Omental fat pad (tissue), 4 donors: ENCODE results near the gene KEAP1. TPM values are rescaled to one million over a fixed set of nuclear protein-coding genes. Genes with fewer than 3 reads are reported as not detected.

ENCODE experiments used
- ATAC-seq: fragments of 150-250 bp; one replicate; pipeline ENCODE4 v1.9.1; 2016; ENCODE audit warnings: mild to moderate bottlenecking, moderate library complexity; ENCODE audit not compliant: low FRiP score
- DNase-seq: peaks from one replicate; pipeline ENCODE4 v3.0.0-alpha.2; 2019; ENCODE audit warnings: low spot score
- total RNA-seq, 4 donors: library from RNA; depleted of rRNA; stranded (reverse); fragments of >200 nt; gene quantifications; one replicate each; pipeline ENCODE4 v1.1.0, GENCODE V29; 2016
- TF ChIP-seq, protein P1 (sequence below), 3 donors: fragments of 450-650 bp; IDR thresholded peaks; one replicate each; pipeline ENCODE4 v1.5.1; 2016 to 2017; ENCODE audit warnings: antibody characterized with exemption in 3 of 3, mild to moderate bottlenecking in 3 of 3, moderate library complexity in 2 of 3

KEAP1 gene
- total RNA-seq, 4 donors from 2014 or later, result 53.2 to 65.6 (median 59.3) TPM

DNA sequence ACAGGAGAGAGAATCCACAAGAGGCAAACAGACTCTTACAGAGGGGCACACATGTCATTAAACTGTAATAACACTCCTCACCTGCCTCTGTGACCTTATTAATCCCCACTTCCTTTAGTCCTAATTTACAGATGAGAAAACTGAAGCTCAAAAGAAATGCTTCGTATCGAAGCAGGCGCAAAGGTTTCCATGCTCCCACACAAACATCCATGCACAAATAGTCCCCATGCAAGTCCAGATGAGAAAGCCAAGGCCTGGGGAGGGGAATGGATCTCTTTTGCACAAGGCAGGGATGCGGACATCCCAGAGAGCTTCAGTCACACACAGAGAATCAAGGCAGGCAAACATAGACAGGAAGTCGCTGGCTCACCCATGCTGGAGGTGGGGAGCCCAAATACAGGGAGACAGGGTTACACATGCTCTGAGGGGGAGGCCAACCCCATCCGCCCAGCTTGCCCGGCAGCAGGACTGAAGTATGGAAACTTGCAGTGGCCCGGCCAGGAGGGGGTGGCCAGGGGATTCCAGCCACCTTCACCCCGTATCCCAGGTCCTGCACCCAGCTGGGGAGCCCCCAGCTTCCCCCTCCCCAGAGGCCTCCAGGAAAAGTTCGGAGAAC is 13.6 kb upstream of the KEAP1 start:
- DNase-seq (no peak), ATAC-seq (no peak)
- TF ChIP-seq, protein P1, sequence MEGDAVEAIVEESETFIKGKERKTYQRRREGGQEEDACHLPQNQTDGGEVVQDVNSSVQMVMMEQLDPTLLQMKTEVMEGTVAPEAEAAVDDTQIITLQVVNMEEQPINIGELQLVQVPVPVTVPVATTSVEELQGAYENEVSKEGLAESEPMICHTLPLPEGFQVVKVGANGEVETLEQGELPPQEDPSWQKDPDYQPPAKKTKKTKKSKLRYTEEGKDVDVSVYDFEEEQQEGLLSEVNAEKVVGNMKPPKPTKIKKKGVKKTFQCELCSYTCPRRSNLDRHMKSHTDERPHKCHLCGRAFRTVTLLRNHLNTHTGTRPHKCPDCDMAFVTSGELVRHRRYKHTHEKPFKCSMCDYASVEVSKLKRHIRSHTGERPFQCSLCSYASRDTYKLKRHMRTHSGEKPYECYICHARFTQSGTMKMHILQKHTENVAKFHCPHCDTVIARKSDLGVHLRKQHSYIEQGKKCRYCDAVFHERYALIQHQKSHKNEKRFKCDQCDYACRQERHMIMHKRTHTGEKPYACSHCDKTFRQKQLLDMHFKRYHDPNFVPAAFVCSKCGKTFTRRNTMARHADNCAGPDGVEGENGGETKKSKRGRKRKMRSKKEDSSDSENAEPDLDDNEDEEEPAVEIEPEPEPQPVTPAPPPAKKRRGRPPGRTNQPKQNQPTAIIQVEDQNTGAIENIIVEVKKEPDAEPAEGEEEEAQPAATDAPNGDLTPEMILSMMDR (IDR thresholded peaks at IDR 0.05), result no peak

DNA sequence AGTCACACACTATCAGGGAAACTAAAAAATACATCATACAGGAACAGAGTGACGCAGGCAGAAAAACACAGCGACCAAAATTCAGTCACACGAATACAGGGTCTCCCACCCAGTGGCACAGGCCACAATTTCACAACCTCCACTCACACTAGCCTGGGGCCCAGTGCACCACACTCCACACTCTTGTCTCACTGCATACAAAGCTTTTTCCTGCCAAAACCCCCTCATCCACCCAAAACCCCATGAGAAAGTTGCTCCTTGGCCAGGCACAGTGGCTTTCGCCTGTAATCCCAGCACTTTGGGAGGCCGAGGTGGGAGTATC is 12.9 kb upstream of the KEAP1 start:
- TF ChIP-seq, protein P1 (IDR thresholded peaks at IDR 0.05), result no peak
- DNase-seq, result no peak
- ATAC-seq, result no peak

DNA sequence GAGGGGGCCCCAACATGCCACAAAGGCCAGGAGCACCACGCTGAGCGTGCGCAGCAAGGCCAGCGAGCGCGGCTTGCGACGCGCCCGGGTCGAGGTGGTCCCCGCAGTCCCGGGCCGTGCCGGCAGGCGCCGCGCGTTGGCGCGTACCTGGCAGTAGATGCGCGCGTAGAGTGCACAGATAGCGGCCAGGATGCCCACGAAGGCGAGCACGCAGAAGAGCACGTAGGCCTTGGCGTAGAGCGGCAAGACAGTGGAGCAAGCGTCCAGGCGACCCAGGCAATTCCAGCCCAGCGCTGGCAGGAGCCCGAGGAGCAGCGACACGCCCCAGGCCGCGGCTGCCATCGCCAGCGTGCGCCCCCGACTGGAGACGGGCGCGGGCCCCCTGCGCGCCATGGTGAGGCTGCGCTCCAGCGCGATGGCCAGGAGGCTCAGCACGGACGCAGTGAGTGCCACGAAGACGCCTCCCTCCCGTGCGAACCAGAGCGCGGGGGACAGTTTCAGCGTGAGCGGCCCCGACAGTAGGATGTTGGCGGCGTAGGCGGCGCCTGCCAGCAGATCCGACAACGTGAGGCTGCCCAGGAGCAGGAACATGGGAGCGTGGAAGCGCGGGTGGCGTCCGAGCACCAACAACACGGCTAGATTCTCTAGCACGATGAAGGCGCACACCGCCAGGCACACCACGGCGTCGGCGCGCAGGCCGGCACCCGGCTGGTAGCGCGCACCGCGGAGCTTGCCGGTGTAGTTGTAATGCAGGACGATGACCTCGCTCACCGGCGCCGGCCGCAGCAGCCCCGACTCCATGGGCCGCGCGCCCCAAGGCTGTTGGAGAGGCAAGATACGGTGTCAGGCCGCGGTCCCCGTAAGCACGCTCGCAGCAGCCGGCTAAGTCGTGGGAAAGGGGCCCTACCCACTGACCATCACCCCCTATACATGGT is 11.3 kb upstream of the KEAP1 start:
- TF ChIP-seq, protein P1 (IDR thresholded peaks at IDR 0.05), result no peak
- ATAC-seq (no peak), DNase-seq (no peak)

DNA sequence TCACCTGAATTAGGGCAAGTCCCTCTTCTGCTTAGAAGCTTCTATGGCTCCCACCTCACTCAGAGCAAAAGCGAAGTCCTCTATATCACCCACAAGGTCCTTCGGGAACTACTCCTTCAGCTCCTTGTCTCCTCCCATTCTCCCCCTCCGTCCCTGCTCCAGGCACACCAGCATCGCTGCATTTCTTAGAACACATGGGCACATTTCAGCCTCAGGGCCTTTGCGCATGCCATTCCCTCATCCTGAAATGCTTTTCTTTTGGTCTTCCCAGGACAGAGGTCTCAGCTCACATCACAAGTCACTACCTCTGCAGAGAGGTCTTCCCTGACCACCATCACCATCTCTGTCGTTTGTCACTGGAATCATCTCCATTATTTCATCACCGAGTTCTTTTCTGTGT is 10.1 kb upstream of the KEAP1 start:
- DNase-seq (no peak), ATAC-seq (no peak)
- TF ChIP-seq, protein P1 (IDR thresholded peaks at IDR 0.05), result no peak

DNA sequence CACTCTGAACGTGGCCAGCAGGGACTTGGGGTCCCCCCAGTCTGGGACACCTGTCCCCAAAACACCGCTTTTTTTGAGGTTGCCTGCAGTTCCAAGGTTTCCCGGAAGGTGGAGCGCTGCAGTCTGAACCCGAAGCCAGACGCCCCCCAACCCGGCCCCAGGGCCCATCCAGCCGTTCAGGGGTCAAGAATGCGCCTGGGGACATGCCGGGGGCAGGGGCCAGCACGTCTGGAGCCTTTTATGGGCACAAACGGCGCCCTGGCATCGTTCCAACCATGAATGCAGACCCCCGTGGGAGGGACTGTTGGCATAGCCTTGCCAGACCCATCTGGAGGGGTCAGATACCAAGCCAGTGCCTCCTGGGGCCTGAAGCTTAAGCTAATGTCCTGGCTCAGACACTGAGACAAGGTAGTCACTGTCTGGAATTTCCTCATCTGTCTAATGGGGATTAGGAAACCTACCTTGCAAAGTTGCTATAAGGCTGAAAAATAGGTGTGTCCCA is 7.2 kb upstream of the KEAP1 start:
- TF ChIP-seq, protein P1 (IDR thresholded peaks at IDR 0.05), result no peak
- DNase-seq (no peak), ATAC-seq (no peak)

- no peak for DNase-seq
- TF ChIP-seq, protein P1 (IDR thresholded peaks at IDR 0.05), result no peak
- ATAC-seq, result no peak
Observed at GRCh38 chr19:10508707-10509106, 5.6 kb upstream of the KEAP1 start.
